ENCODE results near the gene DCTN2.
"Not testable (repeated sequence)": the region's sequence is repeated elsewhere in the genome, so short reads cannot be mapped to it uniquely, and the experiment has no call there.

DCTN2 gene

GRCh38 chr12:57546438-57547287 lies at the start of gene DCTN2:
Gene DCTN2 (minus strand): TSS chr12:57547192. CDS start chr12:57547063, 129 bp downstream.
- in situ Hi-C loops (cut with MboI; ENCODE audit: low sequenced_read_pairs, unreplicated experiment), result no loop called here
- DNase-seq (ENCODE audit: low spot score), result peak; percentile 98
- no peak for TF ChIP-seq CTCF (IDR thresholded peaks at IDR 0.05; ENCODE audit: borderline replicate concordance, control extremely low read depth, extremely low read depth, insufficient read depth, missing control alignments)

DNA sequence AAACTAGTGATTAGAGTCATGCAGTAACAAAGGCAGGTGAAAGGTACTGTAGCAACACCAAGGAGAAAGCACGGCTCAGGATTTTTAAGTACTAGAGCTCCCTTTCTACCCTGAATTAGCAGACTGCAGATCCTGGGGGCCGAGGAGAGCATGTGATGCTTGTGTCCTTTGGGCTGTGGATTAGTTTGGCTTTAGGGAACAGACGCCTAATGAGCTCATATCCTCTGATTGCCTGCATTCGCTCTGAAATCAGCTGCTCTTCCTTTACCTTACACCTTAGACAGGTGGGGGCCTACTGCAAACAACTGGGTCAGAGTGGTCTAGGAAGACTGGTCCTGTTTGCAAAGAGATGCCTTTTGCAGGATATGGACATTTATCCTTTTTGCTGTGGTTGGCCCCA lies 46.2 kb upstream of the DCTN2 start:
- in situ Hi-C loops (cut with MboI; ENCODE audit: low sequenced_read_pairs, unreplicated experiment), result no loop called here
- no peak for TF ChIP-seq CTCF (IDR thresholded peaks at IDR 0.05; ENCODE audit: borderline replicate concordance, control extremely low read depth, extremely low read depth, insufficient read depth, missing control alignments)
- DNase-seq (ENCODE audit: low spot score), result no peak

GRCh38 chr12:57592551-57593165 lies 45.7 kb upstream of the DCTN2 start:
- no peak for DNase-seq (ENCODE audit: low spot score)
- in situ Hi-C loops (cut with MboI; ENCODE audit: low sequenced_read_pairs, unreplicated experiment), result no loop called here

DNA sequence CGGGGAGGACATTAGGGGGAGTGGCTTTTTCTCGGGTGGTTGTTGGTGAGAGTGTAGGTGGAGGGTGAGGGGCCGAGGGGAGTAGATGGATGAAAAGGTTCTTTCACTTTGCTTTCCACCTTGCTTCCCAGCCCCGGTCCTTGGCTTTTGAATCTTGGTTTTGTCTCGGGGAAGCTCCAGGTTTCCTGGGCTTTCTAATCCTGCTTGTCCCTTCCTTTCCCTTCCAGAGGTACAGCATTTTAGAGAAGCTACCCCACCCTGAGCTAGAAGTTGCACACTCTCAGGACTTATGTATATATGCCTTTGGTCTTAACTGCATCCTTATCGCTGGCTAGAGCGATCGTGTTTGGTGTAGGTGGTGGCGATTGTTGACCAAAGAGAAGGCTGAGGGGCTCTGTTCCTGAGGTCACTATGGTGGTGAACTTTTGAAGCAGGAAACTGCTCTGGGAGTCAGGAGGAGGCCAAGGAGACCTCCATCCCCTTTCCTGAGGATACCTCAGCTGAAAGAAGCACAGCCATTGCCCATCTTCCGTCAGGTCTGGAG lies 44.9 kb upstream of the DCTN2 start:
- DNase-seq (ENCODE audit: low spot score), result no peak
- TF ChIP-seq CTCF (IDR thresholded peaks at IDR 0.05; ENCODE audit: borderline replicate concordance, control extremely low read depth, extremely low read depth, insufficient read depth, missing control alignments), result no peak
- in situ Hi-C loops (cut with MboI; ENCODE audit: low sequenced_read_pairs, unreplicated experiment), result no loop called here

More at GRCh38 chr12:57592551-57593165, 45.7 kb upstream of the DCTN2 start:
- no peak for TF ChIP-seq CTCF (IDR thresholded peaks at IDR 0.05; ENCODE audit: borderline replicate concordance, control extremely low read depth, extremely low read depth, insufficient read depth, missing control alignments)

GRCh38 chr12:57590864-57591781 lies 44.1 kb upstream of the DCTN2 start, which contains the start of gene PIP4K2C:
Gene PIP4K2C (plus strand): TSS chr12:57591192. CDS start chr12:57591290, 98 bp downstream.
- TF ChIP-seq CTCF (IDR thresholded peaks at IDR 0.05; ENCODE audit: borderline replicate concordance, control extremely low read depth, extremely low read depth, insufficient read depth, missing control alignments), result no peak
- in situ Hi-C loops (cut with MboI; ENCODE audit: low sequenced_read_pairs, unreplicated experiment), result no loop called here
- peak; percentile 98 for DNase-seq (ENCODE audit: low spot score)

DNA sequence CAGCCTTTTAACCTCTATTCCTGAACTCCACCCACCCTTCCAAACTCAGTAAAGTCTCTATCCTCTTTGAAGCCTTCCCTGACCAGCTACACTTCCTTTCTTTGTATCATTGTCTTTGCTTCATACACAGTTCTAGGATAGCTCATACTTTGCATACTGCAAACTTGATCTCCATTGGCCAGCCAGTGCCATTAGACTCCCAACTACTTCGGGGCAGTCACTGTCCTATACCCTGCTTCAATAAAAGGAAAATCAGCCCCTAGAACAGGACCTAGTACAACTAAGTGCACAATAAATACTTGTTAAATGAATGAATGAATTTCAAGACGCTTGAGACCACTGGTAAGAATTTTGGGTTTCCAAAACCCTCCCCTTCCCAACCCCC lies 43.5 kb upstream of the DCTN2 start:
- no peak for TF ChIP-seq CTCF (IDR thresholded peaks at IDR 0.05; ENCODE audit: borderline replicate concordance, control extremely low read depth, extremely low read depth, insufficient read depth, missing control alignments)
- no peak for DNase-seq (ENCODE audit: low spot score)
- in situ Hi-C loops (cut with MboI; ENCODE audit: low sequenced_read_pairs, unreplicated experiment), result no loop called here

- in situ Hi-C loops (cut with MboI; ENCODE audit: low sequenced_read_pairs, unreplicated experiment); DNase-seq (ENCODE audit: low spot score): not testable (repeated sequence)
Observed at GRCh38 chr12:57588951-57589610, 42.1 kb upstream of the DCTN2 start.
